T-cell (primary cell): ENCODE measurements around the gene HNRNPAB. TPM values are rescaled to one million over a fixed set of nuclear protein-coding genes. Genes with fewer than 3 reads are reported as not detected.

ENCODE experiments used
- ATAC-seq, 4 experiments: fragments of 200-7000 bp in 3 of 4; fragments of 150-1000 bp in 1 of 4; cut with Tn5 transposase; replicated peaks in 1 of 4; 1 replicate in 3 of 4; 2 replicates in 1 of 4; pipeline ENCODE4 v1.10.0; 2021; ENCODE audit warnings: moderate library complexity in 3 of 4, mild to moderate bottlenecking in 2 of 4, moderate number of reproducible peaks in 1 of 4
- CTCF ChIA-PET, 2 donors: fragments of 300-600 bp; sonication (Branson Sonifier 250); formaldehyde crosslinking; loops; one replicate each; lab custom pipeline; 2022; ENCODE audit warnings: antibody characterized with exemption in 2 of 2; lab: Charles Lee
- POLR2A ChIA-PET, 2 donors: fragments of 300-600 bp; sonication (Branson Sonifier 250); formaldehyde crosslinking; loops; one replicate each; lab custom pipeline; 2022; ENCODE audit warnings: antibody characterized with exemption in 2 of 2; lab: Charles Lee
- DNase-seq, 35 experiments: peaks; one replicate each; pipeline versions ENCODE4 v3.0.0 to v3.0.0-alpha.2; 2013 to 2023
- H3K27ac ChIP-seq: one replicate; pipeline ENCODE4 v1.5.1; 2013; ENCODE audit warnings: low read length
- H3K27me3 ChIP-seq, 2 experiments: replicated peaks in 1 of 2; 1 replicate in 1 of 2; 2 replicates in 1 of 2; pipeline versions ENCODE4 v1.6.1 to v1.7.0; 2013; ENCODE audit warnings: low read length in 1 of 2, mixed read lengths in 1 of 2; ENCODE audit not compliant: control insufficient read depth in 2 of 2, insufficient read depth in 2 of 2; ENCODE audit errors: extremely low read depth in 1 of 2
- H3K36me3 ChIP-seq, 2 donors: 1 replicate in 1 of 2; 2 replicates in 1 of 2; pipeline versions ENCODE4 v1.6.1 to v1.7.0; 2013; ENCODE audit warnings: low read length in 1 of 2; ENCODE audit not compliant: control insufficient read depth in 2 of 2, insufficient read depth in 1 of 2; ENCODE audit errors: extremely low read depth in 1 of 2
- H3K4me1 ChIP-seq, 2 experiments: 1 replicate in 1 of 2; 2 replicates in 1 of 2; pipeline versions ENCODE4 v1.6.1 to v1.7.0; 2013; ENCODE audit warnings: low read length in 2 of 2, mixed read lengths in 1 of 2; ENCODE audit not compliant: insufficient read depth in 2 of 2, control insufficient read depth in 1 of 2; ENCODE audit errors: extremely low read depth in 1 of 2
- H3K4me3 ChIP-seq, 2 donors: 1 replicate in 1 of 2; 2 replicates in 1 of 2; pipeline versions ENCODE4 v1.5.1 to v1.7.0; 2013; ENCODE audit warnings: mild to moderate bottlenecking in 2 of 2, low read length in 1 of 2, moderate library complexity in 1 of 2; ENCODE audit not compliant: control insufficient read depth in 1 of 2; ENCODE audit errors: extremely low read depth in 1 of 2
- H3K9me3 ChIP-seq: 2 replicates; pipeline ENCODE4 v1.7.0; 2013
- H3K27ac Mint-ChIP-seq, 2 donors: one replicate each; pipeline ENCODE4 v1.8.0; 2020 to 2021; ENCODE audit warnings: mild to moderate bottlenecking in 2 of 2, mixed read lengths in 2 of 2
- H3K27me3 Mint-ChIP-seq, 2 donors: one replicate each; pipeline ENCODE4 v1.8.0; 2021 to 2022; ENCODE audit warnings: mixed read lengths in 2 of 2
- H3K36me3 Mint-ChIP-seq: one replicate; pipeline ENCODE4 v1.8.0; 2021; ENCODE audit warnings: mixed read lengths
- H3K4me1 Mint-ChIP-seq, 3 donors: one replicate each; pipeline ENCODE4 v1.8.0; 2020 to 2022; ENCODE audit warnings: mixed read lengths in 3 of 3, mild to moderate bottlenecking in 1 of 3
- H3K4me3 Mint-ChIP-seq, 3 donors: one replicate each; pipeline ENCODE4 v1.8.0; 2020 to 2022; ENCODE audit warnings: mild to moderate bottlenecking in 3 of 3, mixed read lengths in 3 of 3, moderate library complexity in 3 of 3
- H3K9me3 Mint-ChIP-seq, 3 donors: one replicate each; pipeline ENCODE4 v1.8.0; 2020 to 2022; ENCODE audit warnings: mixed read lengths in 3 of 3
- WGBS: methylation state at CpG from one replicate; pipeline ENCODE4 v1.1.5; 2013; ENCODE audit warnings: missing lambda C conversion rate; ENCODE audit not compliant: insufficient coverage; 5-methylcytosine and 5-hydroxymethylcytosine counted together
- total RNA-seq, 35 experiments: library from RNA in 6 of 35; stranded (reverse) in 6 of 35; fragments of 120-200 nt in 1 of 35; gene quantifications; one replicate each; pipeline versions ENCODE4 v1.2.1 to v1.2.4 and lab custom pipeline; 2013 to 2026

The HNRNPAB gene
- total RNA-seq, 5 donors from 2014 or later (not counting 1 experiment from before 2014, with no cell fraction given), result 78.8 to 89.2 (median 85.1) TPM

- Mint-ChIP-seq H3K4me3 (no peak overlapping the region), H3K27ac (no peak overlapping the region), H3K4me1 (peaks cover 25 to 43% (median 32%) of the 10 kb centered on the region in 3 donors), H3K9me3 (no peaks in the 10 kb centered on the region), H3K36me3 (no peaks in the 10 kb centered on the region), H3K27me3 (no peaks in the 10 kb centered on the region)
- no peaks in the 10 kb centered on the region for H3K27me3 ChIP-seq
- DNase-seq, result no peak
- CTCF ChIA-PET, result no interaction called here
- POLR2A ChIA-PET, result no interaction called here
- H3K36me3 ChIP-seq, result no peaks in the 10 kb centered on the region
- H3K27ac ChIP-seq, result no peak overlapping the region
- no peak overlapping the region for H3K4me3 ChIP-seq
- H3K4me1 ChIP-seq, result peaks cover 3 to 48% of the 10 kb centered on the region in 2 experiments
- H3K9me3 ChIP-seq, result no peaks in the 10 kb centered on the region
- ATAC-seq, result no peak
- WGBS, result no CpG with 5 or more reads among the region's 2 CpGs
Observed at GRCh38 chr5:178244576-178244975, 40.2 kb downstream of the HNRNPAB start.

GRCh38 chr5:178245389-178245788 lies 41.1 kb downstream of the HNRNPAB start:
- no peak overlapping the region for H3K4me3 ChIP-seq
- Mint-ChIP-seq H3K27me3 (no peaks in the 10 kb centered on the region), H3K9me3 (no peaks in the 10 kb centered on the region), H3K4me1 (peaks cover 29 to 44% (median 35%) of the 10 kb centered on the region in 3 donors), H3K4me3 (no peak overlapping the region), H3K27ac (no peak overlapping the region), H3K36me3 (no peaks in the 10 kb centered on the region)
- CTCF ChIA-PET, result no interaction called here
- ATAC-seq (no peak), DNase-seq (no peak)
- no peak overlapping the region for H3K27ac ChIP-seq
- no peaks in the 10 kb centered on the region for H3K36me3 ChIP-seq
- 88% methylated on average over 2 of the region's 2 CpGs for WGBS
- no peaks in the 10 kb centered on the region for H3K27me3 ChIP-seq
- peaks cover 3 to 48% of the 10 kb centered on the region in 2 experiments for H3K4me1 ChIP-seq
- POLR2A ChIA-PET, result no interaction called here
- no peaks in the 10 kb centered on the region for H3K9me3 ChIP-seq

GRCh38 chr5:178246624-178247279 lies 42.4 kb downstream of the HNRNPAB start:
- Histone ChIP-seq H3K4me1 (peaks cover 0 to 36% of the 10 kb centered on the region in 2 experiments), H3K4me3 (no peak overlapping the region), H3K27me3 (no peaks in the 10 kb centered on the region), H3K27ac (no peak overlapping the region), H3K36me3 (no peaks in the 10 kb centered on the region), H3K9me3 (no peaks in the 10 kb centered on the region)
- H3K36me3 Mint-ChIP-seq, result no peaks in the 10 kb centered on the region
- DNase-seq (no peak), ATAC-seq (no peak)
- ChIA-PET CTCF (no interaction called here), POLR2A (no interaction called here)
- H3K4me1 Mint-ChIP-seq, result peaks cover 21 to 31% (median 25%) of the 10 kb centered on the region in 3 donors
- H3K27ac Mint-ChIP-seq, result no peak overlapping the region
- WGBS, result 81% methylated on average over 10 of the region's 15 CpGs
- H3K4me3 Mint-ChIP-seq, result no peak overlapping the region
- no peaks in the 10 kb centered on the region for H3K27me3 Mint-ChIP-seq
- no peaks in the 10 kb centered on the region for H3K9me3 Mint-ChIP-seq

- no peak overlapping the region for H3K4me3 ChIP-seq
- H3K27ac Mint-ChIP-seq, result no peak overlapping the region
- no peaks in the 10 kb centered on the region for H3K27me3 ChIP-seq
- no peaks in the 10 kb centered on the region for H3K9me3 ChIP-seq
- H3K27me3 Mint-ChIP-seq, result no peaks in the 10 kb centered on the region
- ATAC-seq (peak in 3 of 4 experiments; percentile 33 to 43 (median 41)), DNase-seq (peak in 7 of 35 experiments; percentile 14 to 37 (median 23))
- WGBS, result 82% methylated on average over 8 of the region's 24 CpGs
- no peak overlapping the region for H3K27ac ChIP-seq
- H3K4me1 Mint-ChIP-seq, result peaks cover 16 to 25% (median 17%) of the 10 kb centered on the region in 3 donors
- ChIA-PET POLR2A (interaction anchor here in 1 of 2 donors (0.7 kb wide), 1 partner anchor 173 kb away, joined by 3 read pairs; no protein-coding TSS in a partner anchor), CTCF (interaction anchor here in 1 of 2 donors (0.5 kb wide), 1 partner anchor 13 kb away, joined by 3 read pairs; no protein-coding TSS in a partner anchor)
- peaks cover 0 to 36% of the 10 kb centered on the region in 2 experiments for H3K4me1 ChIP-seq
- no peaks in the 10 kb centered on the region for H3K36me3 ChIP-seq
- H3K4me3 Mint-ChIP-seq, result no peak overlapping the region
- H3K36me3 Mint-ChIP-seq, result no peaks in the 10 kb centered on the region
- H3K9me3 Mint-ChIP-seq, result no peaks in the 10 kb centered on the region
Observed at GRCh38 chr5:178247481-178248456, 43.4 kb downstream of the HNRNPAB start.

GRCh38 chr5:178248750-178249149 lies 44.4 kb downstream of the HNRNPAB start:
- Mint-ChIP-seq H3K27ac (peak overlapping the region in 1 of 2 donors; percentile 68), H3K36me3 (no peaks in the 10 kb centered on the region), H3K4me1 (peaks cover 16 to 25% (median 17%) of the 10 kb centered on the region in 3 donors), H3K9me3 (no peaks in the 10 kb centered on the region), H3K27me3 (no peaks in the 10 kb centered on the region), H3K4me3 (peak overlapping the region in 1 of 3 donors; percentile 73)
- ATAC-seq (no peak), DNase-seq (no peak)
- Histone ChIP-seq H3K9me3 (no peaks in the 10 kb centered on the region), H3K36me3 (no peaks in the 10 kb centered on the region), H3K4me1 (peaks cover 0 to 36% of the 10 kb centered on the region in 2 experiments), H3K27me3 (no peaks in the 10 kb centered on the region), H3K27ac (peak overlapping the region; percentile 32), H3K4me3 (peak overlapping the region in 1 of 2 donors; percentile 4)
- WGBS, result 87% methylated on average over 14 of the region's 18 CpGs
- POLR2A ChIA-PET, result interaction anchor here in 1 of 2 donors (0.7 kb wide), 1 partner anchor 172 kb away, joined by 3 read pairs; no protein-coding TSS in a partner anchor
- CTCF ChIA-PET, result no interaction called here
